ENCODE data around the gene TFAP2A.

- TF ChIP-seq, protein P1, sequence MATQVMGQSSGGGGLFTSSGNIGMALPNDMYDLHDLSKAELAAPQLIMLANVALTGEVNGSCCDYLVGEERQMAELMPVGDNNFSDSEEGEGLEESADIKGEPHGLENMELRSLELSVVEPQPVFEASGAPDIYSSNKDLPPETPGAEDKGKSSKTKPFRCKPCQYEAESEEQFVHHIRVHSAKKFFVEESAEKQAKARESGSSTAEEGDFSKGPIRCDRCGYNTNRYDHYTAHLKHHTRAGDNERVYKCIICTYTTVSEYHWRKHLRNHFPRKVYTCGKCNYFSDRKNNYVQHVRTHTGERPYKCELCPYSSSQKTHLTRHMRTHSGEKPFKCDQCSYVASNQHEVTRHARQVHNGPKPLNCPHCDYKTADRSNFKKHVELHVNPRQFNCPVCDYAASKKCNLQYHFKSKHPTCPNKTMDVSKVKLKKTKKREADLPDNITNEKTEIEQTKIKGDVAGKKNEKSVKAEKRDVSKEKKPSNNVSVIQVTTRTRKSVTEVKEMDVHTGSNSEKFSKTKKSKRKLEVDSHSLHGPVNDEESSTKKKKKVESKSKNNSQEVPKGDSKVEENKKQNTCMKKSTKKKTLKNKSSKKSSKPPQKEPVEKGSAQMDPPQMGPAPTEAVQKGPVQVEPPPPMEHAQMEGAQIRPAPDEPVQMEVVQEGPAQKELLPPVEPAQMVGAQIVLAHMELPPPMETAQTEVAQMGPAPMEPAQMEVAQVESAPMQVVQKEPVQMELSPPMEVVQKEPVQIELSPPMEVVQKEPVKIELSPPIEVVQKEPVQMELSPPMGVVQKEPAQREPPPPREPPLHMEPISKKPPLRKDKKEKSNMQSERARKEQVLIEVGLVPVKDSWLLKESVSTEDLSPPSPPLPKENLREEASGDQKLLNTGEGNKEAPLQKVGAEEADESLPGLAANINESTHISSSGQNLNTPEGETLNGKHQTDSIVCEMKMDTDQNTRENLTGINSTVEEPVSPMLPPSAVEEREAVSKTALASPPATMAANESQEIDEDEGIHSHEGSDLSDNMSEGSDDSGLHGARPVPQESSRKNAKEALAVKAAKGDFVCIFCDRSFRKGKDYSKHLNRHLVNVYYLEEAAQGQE (IDR thresholded peaks at IDR 0.05; ENCODE audit: borderline replicate concordance), result no peak
- TF ChIP-seq SMC3 (conservative IDR thresholded peaks at IDR 0.05; ENCODE audit: poor library complexity), result no peak
- TF ChIP-seq, protein P2, sequence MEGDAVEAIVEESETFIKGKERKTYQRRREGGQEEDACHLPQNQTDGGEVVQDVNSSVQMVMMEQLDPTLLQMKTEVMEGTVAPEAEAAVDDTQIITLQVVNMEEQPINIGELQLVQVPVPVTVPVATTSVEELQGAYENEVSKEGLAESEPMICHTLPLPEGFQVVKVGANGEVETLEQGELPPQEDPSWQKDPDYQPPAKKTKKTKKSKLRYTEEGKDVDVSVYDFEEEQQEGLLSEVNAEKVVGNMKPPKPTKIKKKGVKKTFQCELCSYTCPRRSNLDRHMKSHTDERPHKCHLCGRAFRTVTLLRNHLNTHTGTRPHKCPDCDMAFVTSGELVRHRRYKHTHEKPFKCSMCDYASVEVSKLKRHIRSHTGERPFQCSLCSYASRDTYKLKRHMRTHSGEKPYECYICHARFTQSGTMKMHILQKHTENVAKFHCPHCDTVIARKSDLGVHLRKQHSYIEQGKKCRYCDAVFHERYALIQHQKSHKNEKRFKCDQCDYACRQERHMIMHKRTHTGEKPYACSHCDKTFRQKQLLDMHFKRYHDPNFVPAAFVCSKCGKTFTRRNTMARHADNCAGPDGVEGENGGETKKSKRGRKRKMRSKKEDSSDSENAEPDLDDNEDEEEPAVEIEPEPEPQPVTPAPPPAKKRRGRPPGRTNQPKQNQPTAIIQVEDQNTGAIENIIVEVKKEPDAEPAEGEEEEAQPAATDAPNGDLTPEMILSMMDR (IDR thresholded peaks at IDR 0.05; ENCODE audit: poor library complexity, severe bottlenecking), result no peak
- peak; percentile 81 for TF ChIP-seq EZH2 (IDR thresholded peaks at IDR 0.05; ENCODE audit: borderline replicate concordance, insufficient read depth, low read length, poor library complexity, severe bottlenecking)
- no peak for TF ChIP-seq POLR2AphosphoS5 (IDR thresholded peaks at IDR 0.05)
Observed at GRCh38 chr6:10421921-10422736, 7.3 kb upstream of the TFAP2A start.

Measured in neural cell (in vitro differentiated cells).